ENCODE results near the gene PAK4.

- TF ChIP-seq IRF3 (IDR thresholded peaks at IDR 0.05; ENCODE audit: low read depth, low read length) (no peak), NFIC (IDR thresholded peaks at IDR 0.05; ENCODE audit: borderline replicate concordance) (no peak), CTCF (IDR thresholded peaks at IDR 0.05) (no peak), RAD21 (IDR thresholded peaks at IDR 0.05; ENCODE audit: low read length) (no peak), NRF1 (IDR thresholded peaks at IDR 0.05; ENCODE audit: low read depth, low read length) (no peak), TCF12 (IDR thresholded peaks at IDR 0.05) (no peak), RXRA (IDR thresholded peaks at IDR 0.05; ENCODE audit: borderline replicate concordance, low read depth) (no peak), ELF1 (IDR thresholded peaks at IDR 0.05) (no peak), JUND (IDR thresholded peaks at IDR 0.05) (no peak), GABPA (IDR thresholded peaks at IDR 0.05; ENCODE audit: low read depth) (no peak), EZH2phosphoT487 (IDR thresholded peaks at IDR 0.05; ENCODE audit: borderline replicate concordance, low read depth) (no peak)
Observed at GRCh38 chr19:39157997-39158389, 32.4 kb downstream of the PAK4 start.
